IMR-90 (cell line): ENCODE measurements around the gene SERPINA9.

ENCODE experiments used
- CHD1 ChIP-seq: IDR thresholded peaks from 2 replicates; pipeline ENCODE4 v1.6.1; 2012; ENCODE audit warnings: low read depth, low read length, improper control_type of control experiment
- MAFK ChIP-seq: IDR thresholded peaks from 2 replicates; pipeline ENCODE4 v1.6.1; 2012; ENCODE audit warnings: low read depth, low read length, improper control_type of control experiment
- MXI1 ChIP-seq: IDR thresholded peaks from 2 replicates; pipeline ENCODE4 v1.6.1; 2012; ENCODE audit warnings: low read depth, mild to moderate bottlenecking, low read length, moderate library complexity, borderline replicate concordance
- NFE2L2 ChIP-seq: fragments of 150-350 bp; IDR thresholded peaks from 2 replicates; pipeline ENCODE4 v1.6.1; 2016; ENCODE audit warnings: low read depth, mild to moderate bottlenecking, low read length
- POLR2A ChIP-seq: IDR thresholded peaks from 2 replicates; pipeline ENCODE4 v1.6.1; 2012; ENCODE audit warnings: mild to moderate bottlenecking, low read depth, low read length
- RAD21 ChIP-seq: IDR thresholded peaks from 2 replicates; pipeline ENCODE4 v1.6.1; 2012; ENCODE audit warnings: low read length, improper control_type of control experiment
- RCOR1 ChIP-seq: IDR thresholded peaks from 2 replicates; pipeline ENCODE4 v1.6.1; 2012; ENCODE audit warnings: mild to moderate bottlenecking, low read length, improper control_type of control experiment; ENCODE audit not compliant: insufficient replicate concordance
- RFX5 ChIP-seq: IDR thresholded peaks from 2 replicates; pipeline ENCODE4 v1.8.0; 2012; ENCODE audit warnings: low read depth, mild to moderate bottlenecking, low read length, moderate library complexity
- TF ChIP-seq, protein P1 (sequence below): conservative IDR thresholded peaks from 2 replicates; pipeline ENCODE4 v1.5.1; 2012; ENCODE audit warnings: mild to moderate bottlenecking, low read depth, low read length, improper control_type of control experiment
- TF ChIP-seq, protein P2 (sequence below): fragments of 150-350 bp; IDR thresholded peaks from 2 replicates; pipeline ENCODE4 v1.6.1; 2017; ENCODE audit warnings: mild to moderate bottlenecking, antibody characterized with exemption, low read length, low read depth

DNA sequence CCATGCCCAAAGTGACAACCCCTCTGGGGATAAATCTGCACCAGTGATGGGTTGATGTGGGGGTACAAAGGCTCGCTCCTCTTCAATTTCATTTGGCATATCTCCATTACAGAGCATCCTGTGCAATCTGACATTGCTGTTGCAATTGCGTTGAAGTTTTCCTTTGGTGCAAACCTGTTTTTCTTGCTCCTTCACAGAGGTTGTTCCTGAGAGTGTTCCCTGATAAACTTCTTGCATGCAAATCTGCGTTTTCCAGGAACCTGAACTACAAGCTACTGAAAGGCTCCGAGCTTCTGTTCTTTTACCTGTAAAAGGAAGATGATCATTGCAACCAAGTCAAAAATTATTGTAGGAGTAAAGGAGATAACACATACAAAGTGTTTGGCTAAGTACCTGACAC, 49.5 kb downstream of the SERPINA9 start:
- TF ChIP-seq, protein P1, sequence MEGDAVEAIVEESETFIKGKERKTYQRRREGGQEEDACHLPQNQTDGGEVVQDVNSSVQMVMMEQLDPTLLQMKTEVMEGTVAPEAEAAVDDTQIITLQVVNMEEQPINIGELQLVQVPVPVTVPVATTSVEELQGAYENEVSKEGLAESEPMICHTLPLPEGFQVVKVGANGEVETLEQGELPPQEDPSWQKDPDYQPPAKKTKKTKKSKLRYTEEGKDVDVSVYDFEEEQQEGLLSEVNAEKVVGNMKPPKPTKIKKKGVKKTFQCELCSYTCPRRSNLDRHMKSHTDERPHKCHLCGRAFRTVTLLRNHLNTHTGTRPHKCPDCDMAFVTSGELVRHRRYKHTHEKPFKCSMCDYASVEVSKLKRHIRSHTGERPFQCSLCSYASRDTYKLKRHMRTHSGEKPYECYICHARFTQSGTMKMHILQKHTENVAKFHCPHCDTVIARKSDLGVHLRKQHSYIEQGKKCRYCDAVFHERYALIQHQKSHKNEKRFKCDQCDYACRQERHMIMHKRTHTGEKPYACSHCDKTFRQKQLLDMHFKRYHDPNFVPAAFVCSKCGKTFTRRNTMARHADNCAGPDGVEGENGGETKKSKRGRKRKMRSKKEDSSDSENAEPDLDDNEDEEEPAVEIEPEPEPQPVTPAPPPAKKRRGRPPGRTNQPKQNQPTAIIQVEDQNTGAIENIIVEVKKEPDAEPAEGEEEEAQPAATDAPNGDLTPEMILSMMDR = no peak
- TF ChIP-seq NFE2L2 (no peak), POLR2A (no peak), RFX5 (no peak), RCOR1 (no peak), MXI1 (no peak), MAFK (no peak), CHD1 (no peak), RAD21 (no peak)
- TF ChIP-seq, protein P2, sequence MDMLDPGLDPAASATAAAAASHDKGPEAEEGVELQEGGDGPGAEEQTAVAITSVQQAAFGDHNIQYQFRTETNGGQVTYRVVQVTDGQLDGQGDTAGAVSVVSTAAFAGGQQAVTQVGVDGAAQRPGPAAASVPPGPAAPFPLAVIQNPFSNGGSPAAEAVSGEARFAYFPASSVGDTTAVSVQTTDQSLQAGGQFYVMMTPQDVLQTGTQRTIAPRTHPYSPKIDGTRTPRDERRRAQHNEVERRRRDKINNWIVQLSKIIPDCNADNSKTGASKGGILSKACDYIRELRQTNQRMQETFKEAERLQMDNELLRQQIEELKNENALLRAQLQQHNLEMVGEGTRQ = no peak
